ENCODE measurements around the gene TSPAN18.

Gene TSPAN18

DNA sequence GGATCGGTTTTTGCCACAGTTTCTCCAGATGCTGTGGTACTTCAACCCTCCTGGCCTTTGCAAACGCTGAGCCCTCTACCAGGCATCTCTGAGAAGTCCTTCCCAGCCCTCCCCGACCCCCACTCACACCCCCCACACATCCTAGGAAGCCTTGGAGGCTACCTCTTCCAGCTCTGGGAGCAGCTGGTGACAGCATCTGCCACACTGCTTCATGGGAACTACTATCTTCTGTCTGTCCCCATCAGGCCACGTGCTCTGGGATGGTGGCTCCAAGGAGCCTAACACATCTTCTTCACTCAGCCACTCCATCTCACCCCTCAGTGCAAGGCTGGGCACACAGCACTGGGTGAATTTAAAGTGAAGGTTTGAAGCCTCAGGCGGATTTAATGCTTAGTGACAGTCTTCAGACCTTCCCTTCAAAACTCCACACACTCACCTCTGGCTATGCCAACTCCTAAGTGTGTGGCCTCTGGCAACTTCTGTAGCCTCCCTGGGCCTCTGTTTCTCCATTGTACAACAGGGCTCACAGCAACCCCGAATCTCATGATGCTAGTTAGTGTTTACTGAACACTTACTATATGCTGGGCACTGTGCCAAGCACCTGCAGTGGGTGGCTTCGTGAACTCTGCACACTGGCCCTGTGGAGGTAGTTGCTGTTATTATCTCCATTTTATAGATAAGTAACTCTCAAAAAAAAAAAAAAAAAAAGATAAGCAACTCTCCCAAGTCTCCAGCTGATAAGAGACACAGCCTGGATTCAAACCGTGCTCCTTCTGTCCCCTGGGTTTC lies 231.2 kb downstream of the TSPAN18 start:
- H3K4me2 ChIP-seq (ENCODE audit: low read depth, low read length, poor library complexity, severe bottlenecking): no peak overlapping the region
- no peak overlapping the region for H3K4me3 ChIP-seq (ENCODE audit: low read length, poor library complexity, severe bottlenecking)
- H3K9me2 ChIP-seq (replicated peaks; ENCODE audit: low read depth, low read length): no peaks in the 10 kb centered on the region
- no peak overlapping the region for H2AFZ ChIP-seq (ENCODE audit: low read length)
- no peak overlapping the region for H3K9ac ChIP-seq (ENCODE audit: low read depth, low read length, poor library complexity, severe bottlenecking)
- peaks cover 24% of the 10 kb centered on the region for H3K4me1 ChIP-seq (ENCODE audit: insufficient read depth, low read length, poor library complexity, severe bottlenecking)
- H3F3A ChIP-seq (ENCODE audit: low read depth): no peaks in the 10 kb centered on the region
- no peaks in the 10 kb centered on the region for H3K79me2 ChIP-seq (ENCODE audit: insufficient read depth, low read length)
- H3K27me3 ChIP-seq (ENCODE audit: insufficient read depth, low read length, poor library complexity, severe bottlenecking): no peaks in the 10 kb centered on the region
- TF ChIP-seq EZH2phosphoT487 (IDR thresholded peaks at IDR 0.05; ENCODE audit: borderline replicate concordance): no peak
- TF ChIP-seq, protein P1, sequence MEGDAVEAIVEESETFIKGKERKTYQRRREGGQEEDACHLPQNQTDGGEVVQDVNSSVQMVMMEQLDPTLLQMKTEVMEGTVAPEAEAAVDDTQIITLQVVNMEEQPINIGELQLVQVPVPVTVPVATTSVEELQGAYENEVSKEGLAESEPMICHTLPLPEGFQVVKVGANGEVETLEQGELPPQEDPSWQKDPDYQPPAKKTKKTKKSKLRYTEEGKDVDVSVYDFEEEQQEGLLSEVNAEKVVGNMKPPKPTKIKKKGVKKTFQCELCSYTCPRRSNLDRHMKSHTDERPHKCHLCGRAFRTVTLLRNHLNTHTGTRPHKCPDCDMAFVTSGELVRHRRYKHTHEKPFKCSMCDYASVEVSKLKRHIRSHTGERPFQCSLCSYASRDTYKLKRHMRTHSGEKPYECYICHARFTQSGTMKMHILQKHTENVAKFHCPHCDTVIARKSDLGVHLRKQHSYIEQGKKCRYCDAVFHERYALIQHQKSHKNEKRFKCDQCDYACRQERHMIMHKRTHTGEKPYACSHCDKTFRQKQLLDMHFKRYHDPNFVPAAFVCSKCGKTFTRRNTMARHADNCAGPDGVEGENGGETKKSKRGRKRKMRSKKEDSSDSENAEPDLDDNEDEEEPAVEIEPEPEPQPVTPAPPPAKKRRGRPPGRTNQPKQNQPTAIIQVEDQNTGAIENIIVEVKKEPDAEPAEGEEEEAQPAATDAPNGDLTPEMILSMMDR (conservative IDR thresholded peaks at IDR 0.05; ENCODE audit: low read length): no peak
- H4K20me1 ChIP-seq (ENCODE audit: insufficient read depth, low read length, poor library complexity, severe bottlenecking): no peaks in the 10 kb centered on the region
- no peaks in the 10 kb centered on the region for H3K36me3 ChIP-seq (ENCODE audit: insufficient read depth, low read length)
- H3K9me3 ChIP-seq (ENCODE audit: insufficient read depth, low read depth, low read length): no peaks in the 10 kb centered on the region

DNA sequence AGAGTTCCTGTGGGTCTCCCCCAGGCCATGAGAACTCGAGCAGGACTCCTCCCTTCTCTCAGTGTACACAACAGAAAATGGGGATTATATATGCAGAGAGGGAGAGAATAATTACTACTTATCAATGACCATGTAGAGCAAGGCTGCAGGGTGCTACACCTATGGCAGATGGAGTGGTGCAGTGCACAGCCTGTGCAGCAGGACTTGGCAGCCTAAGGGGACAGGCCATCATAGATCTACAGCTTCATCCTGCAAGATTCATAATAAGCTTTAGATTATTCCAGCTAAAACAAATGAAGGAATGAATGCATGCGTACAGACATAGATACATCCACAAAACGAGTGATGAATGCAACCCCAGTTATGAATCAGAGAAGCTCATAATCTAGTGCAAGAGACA lies 232.3 kb downstream of the TSPAN18 start:
- no peak overlapping the region for H3K4me3 ChIP-seq (ENCODE audit: low read length, poor library complexity, severe bottlenecking)
- H3K9ac ChIP-seq (ENCODE audit: low read depth, low read length, poor library complexity, severe bottlenecking): no peak overlapping the region
- TF ChIP-seq, protein P1 (conservative IDR thresholded peaks at IDR 0.05; ENCODE audit: low read length): no peak
- no peak for TF ChIP-seq EZH2phosphoT487 (IDR thresholded peaks at IDR 0.05; ENCODE audit: borderline replicate concordance)

DNA sequence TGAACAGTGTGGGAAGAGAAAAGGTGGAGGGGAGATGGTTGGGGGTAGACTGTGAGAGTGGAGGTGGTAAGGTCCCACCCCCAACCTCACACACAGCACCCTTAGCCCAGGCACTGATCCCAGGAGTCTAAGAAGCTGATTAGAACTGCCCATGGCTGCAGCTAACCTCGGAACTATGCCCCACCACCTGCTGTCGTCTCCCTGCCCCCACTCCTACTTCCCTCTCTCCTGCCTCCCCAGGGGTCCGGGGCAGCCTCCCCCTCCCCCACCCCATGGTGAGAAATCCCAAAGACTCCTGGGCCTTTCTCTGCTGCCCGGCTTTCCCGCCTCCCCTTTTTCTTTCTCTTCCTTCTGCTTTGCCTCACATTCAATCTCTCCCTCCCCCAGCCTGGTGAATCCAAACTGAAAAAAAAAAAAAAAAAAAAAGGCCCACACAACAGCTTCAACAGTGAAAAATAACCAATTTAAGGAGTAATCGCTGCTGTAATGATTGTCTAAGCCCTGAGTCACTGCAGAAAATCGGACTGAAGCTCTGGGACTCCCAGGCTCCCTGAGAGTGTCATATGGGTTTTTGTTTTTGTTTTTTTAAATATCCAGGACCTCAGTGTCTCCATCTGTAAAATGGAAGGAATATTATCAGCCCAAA lies 233.6 kb downstream of the TSPAN18 start:
- H3K9ac ChIP-seq (ENCODE audit: low read depth, low read length, poor library complexity, severe bottlenecking): no peak overlapping the region
- no peak overlapping the region for H3K4me3 ChIP-seq (ENCODE audit: low read length, poor library complexity, severe bottlenecking)
- no peaks in the 10 kb centered on the region for H3F3A ChIP-seq (ENCODE audit: low read depth)
- no peak overlapping the region for H2AFZ ChIP-seq (ENCODE audit: low read length)
- no peaks in the 10 kb centered on the region for H3K79me2 ChIP-seq (ENCODE audit: insufficient read depth, low read length)
- H3K9me2 ChIP-seq (replicated peaks; ENCODE audit: low read depth, low read length): no peaks in the 10 kb centered on the region
- peaks cover 23% of the 10 kb centered on the region for H3K4me1 ChIP-seq (ENCODE audit: insufficient read depth, low read length, poor library complexity, severe bottlenecking)
- no peaks in the 10 kb centered on the region for H4K20me1 ChIP-seq (ENCODE audit: insufficient read depth, low read length, poor library complexity, severe bottlenecking)
- no peaks in the 10 kb centered on the region for H3K9me3 ChIP-seq (ENCODE audit: insufficient read depth, low read depth, low read length)
- H3K27me3 ChIP-seq (ENCODE audit: insufficient read depth, low read length, poor library complexity, severe bottlenecking): no peaks in the 10 kb centered on the region
- no peaks in the 10 kb centered on the region for H3K36me3 ChIP-seq (ENCODE audit: insufficient read depth, low read length)
- no peak overlapping the region for H3K4me2 ChIP-seq (ENCODE audit: low read depth, low read length, poor library complexity, severe bottlenecking)
- no peak for TF ChIP-seq EZH2phosphoT487 (IDR thresholded peaks at IDR 0.05; ENCODE audit: borderline replicate concordance)
- TF ChIP-seq, protein P1 (conservative IDR thresholded peaks at IDR 0.05; ENCODE audit: low read length): no peak

More for the DNA sequence above, 232.3 kb downstream of the TSPAN18 start:
- H3K4me2 ChIP-seq (ENCODE audit: low read depth, low read length, poor library complexity, severe bottlenecking): no peak overlapping the region
- H2AFZ ChIP-seq (ENCODE audit: low read length): no peak overlapping the region
- H3K36me3 ChIP-seq (ENCODE audit: insufficient read depth, low read length): no peaks in the 10 kb centered on the region
- no peaks in the 10 kb centered on the region for H3F3A ChIP-seq (ENCODE audit: low read depth)
- no peaks in the 10 kb centered on the region for H3K9me3 ChIP-seq (ENCODE audit: insufficient read depth, low read depth, low read length)
- H3K4me1 ChIP-seq (ENCODE audit: insufficient read depth, low read length, poor library complexity, severe bottlenecking): peaks cover 28% of the 10 kb centered on the region
- no peaks in the 10 kb centered on the region for H4K20me1 ChIP-seq (ENCODE audit: insufficient read depth, low read length, poor library complexity, severe bottlenecking)
- no peaks in the 10 kb centered on the region for H3K27me3 ChIP-seq (ENCODE audit: insufficient read depth, low read length, poor library complexity, severe bottlenecking)
- no peaks in the 10 kb centered on the region for H3K9me2 ChIP-seq (replicated peaks; ENCODE audit: low read depth, low read length)
- H3K79me2 ChIP-seq (ENCODE audit: insufficient read depth, low read length): no peaks in the 10 kb centered on the region
